ENCODE measurements around the gene OBSL1.

OBSL1 gene

DNA sequence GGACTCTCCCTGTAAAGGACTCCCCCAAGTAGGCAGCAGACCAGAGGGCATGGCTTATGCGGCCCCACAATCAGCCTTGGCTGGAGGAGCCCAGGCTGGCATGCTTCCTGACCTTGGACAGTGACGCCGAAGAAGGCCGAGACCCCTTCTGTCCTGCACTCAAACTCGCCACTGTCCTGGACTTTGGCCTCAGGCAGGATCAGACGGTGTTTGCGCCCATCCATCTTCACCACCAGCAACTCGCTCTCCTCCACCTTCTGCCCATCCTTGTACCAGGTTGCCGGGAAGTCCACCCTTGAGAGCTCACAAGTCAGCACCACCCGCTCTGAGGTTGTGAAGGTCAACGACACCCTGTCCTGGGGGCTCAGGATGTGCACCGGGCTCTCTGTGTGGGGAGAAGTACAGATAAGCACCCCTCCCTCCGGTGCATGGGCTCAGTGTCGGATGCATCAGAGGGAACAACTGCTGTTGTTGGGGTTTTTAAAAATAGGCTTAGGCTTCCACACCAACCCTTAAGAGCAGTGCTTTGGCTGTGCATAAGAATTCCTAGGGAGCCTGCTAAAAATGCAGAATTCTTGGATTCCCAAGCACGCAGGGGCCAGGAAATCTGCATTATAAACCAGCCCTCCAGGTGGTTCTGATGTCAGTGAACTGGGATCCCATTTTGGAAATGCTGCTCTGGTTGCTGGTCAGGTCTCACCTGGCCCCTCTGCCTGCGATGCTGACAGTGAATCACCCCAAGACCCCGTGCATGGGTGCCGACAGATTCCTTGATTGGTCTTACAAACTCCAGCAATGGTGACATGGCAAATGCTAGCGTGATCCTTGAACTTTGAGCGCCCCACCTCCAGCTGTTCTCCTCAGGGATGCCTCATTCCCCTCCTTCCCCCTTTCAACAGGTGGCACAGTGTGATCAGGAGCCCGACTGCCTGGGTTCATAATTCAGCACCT, 5.9 kb downstream of the OBSL1 start:
- DNase-seq, result no peak

DNA sequence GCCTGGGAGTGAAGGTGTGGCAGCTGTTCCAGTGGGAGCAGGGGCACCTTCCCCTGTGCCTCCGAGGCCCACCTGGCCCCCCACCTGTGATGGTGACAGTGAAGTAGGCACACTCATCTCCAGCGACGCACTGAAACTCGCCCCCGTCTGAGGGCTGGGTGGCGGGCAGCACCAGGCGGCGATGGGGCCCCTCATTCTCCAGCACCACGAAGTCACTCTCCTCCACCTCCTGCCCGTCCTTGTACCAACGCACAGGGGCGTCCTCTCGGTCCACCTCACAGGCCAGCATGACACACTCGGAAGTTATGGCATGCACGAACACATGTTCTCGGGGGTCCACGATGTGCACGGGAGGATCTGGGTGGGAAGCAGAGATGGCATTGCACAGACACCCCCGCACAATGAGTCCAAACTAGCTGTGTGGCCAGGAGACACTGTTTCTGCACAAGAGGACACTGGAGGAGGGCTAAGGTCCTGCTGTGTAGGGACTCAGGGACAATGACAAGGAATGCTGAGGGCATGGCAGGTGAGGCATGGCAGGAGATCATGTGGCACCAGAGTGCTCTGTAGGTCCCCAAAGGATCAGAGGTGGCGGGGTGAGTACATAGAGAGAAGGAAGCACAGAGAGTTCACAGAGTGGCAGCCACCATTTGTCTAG, 7.9 kb downstream of the OBSL1 start:
- DNase-seq, result no peak

DNA sequence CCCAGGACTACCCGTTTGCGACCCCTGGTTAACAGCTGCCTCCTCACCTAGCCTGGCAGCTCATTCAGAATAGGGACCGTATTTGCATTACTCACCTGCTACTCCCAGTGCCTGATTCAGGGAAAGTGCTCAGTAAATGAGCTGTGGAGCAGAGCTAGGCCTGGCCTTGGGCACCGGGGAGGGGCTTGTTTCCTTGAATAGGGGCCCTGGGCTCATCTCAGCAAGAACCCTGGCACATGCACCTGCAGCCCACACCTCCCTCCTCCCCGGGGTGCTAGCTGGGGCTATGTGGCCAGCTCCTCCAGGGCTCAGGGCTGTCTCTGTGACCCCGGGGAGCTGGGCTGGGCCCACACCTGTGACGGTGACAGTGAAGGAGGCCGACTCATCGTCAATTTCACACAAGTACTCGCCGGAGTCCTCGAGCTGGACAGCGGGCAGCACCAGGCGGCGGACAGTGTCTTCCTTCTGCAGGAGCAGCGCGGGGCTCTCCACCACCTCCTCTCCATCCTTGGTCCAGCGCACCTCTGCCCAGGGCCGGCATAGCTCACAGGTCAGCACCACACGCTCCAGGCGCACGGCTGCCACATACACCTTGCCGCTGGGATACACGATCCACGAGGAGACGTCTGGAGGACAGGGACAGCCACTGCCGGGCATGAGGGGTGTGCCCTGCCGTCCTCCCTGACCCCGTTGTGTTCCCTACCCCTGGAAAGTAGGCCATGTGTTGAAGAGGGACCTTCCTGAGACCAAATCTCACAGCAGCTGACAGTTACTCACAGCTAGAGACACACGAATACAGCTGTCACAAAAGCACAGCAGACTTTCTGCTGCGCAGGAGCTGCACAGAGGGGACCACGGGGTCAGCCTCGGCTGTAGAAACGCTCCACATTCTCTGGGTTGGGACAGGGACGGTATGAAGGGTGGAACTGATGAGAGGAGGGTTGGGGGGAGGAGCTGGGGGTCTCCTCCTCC, 9.0 kb downstream of the OBSL1 start:
- DNase-seq, result no peak

DNA sequence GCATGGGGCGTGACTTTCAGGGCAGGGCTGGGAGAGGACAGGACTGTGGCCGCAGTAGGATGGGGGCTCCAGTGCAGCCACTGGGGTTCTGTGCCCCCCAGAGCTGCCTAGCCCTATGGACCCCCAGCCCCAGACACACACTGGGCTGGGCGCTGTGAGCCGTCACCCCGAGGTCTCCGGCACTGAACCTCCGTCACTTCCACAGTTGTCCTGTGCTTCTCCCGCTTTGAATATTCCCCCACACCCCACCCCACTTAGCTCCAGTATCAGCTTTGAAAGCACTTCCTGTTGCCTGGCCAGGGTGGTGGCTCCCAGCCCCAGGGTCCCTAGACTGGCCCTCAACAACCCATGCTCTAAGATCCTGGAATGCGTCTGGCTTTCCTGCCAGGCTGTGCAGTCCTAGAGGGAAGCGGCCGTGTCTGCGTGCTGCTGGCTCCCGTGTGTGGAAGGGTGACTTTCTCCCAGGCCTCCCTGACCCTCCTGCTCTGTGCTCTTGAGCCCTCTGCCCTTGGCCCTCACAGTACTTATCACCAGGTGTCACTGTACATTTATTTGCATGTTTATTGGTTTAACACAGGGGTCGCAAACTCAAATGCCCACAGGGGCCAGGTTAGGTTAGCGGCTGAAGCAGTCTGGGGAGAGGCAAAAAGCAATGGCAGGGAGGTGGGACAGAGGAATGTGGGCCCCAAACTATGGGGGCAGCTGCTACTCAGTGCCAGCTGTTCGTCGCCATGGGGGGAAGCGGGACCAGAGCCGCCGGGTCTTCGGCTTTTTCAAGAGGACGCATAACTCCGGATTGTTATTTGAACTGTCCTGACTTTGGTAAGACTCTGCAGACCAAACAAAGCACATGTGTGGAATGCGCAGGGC, 9.9 kb downstream of the OBSL1 start:
- no peak for DNase-seq

DNA sequence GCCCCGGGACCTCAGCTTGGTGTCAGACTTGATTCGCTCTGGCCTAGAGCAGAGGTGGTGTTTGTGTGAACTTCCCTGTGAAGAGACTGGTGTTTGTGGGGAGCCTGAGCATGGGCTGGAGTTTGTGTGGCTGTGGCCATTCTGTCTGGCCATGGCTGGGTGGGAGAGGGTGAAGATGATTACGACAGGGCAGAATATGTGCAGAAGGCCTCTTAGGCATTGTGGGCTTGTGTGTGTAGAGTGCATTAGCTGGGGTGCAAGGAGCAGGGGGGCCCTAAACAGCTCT, 10.5 kb downstream of the OBSL1 start:
- no peak for DNase-seq

DNA sequence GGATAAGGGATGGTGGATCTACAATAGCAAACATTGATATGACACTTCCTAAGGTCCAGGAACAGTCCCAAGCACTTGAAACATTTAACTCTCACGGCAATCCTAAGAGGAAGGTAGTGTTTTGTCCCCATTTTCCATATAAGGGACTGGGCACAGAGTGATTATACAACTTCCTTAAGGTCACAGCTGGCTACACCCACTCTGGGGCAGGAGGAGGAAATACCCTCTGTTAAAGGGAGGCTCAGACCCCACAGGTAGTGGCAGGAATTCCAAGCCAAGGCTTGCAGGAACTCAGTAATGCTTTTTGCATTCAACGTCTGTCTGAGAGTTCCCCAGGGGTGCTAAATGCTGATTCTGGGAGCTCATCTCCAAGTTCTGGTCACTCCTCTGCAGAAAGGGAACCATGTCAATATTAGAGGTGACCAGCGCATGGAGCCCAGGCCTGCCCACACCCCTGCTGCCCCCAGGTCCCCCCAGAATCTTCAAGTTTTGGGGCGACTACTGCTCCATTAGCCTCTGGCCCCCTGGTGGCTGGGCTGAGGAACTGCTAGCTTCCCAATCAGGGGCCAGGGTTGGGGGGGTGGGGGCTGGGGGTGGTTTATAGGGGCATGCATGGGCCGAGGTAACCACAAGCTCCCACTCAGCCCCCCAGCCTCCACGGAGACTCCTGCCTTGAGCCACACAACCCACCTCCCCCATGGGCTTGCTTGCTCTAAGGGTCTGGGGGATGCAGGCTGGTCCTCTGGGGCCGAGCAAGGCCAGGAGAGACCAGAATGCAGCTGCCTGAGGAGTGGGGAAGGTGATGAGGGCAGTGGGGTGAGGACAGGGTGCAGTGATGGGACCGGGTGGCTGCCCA, 11.1 kb downstream of the OBSL1 start:
- no peak for DNase-seq

DNA sequence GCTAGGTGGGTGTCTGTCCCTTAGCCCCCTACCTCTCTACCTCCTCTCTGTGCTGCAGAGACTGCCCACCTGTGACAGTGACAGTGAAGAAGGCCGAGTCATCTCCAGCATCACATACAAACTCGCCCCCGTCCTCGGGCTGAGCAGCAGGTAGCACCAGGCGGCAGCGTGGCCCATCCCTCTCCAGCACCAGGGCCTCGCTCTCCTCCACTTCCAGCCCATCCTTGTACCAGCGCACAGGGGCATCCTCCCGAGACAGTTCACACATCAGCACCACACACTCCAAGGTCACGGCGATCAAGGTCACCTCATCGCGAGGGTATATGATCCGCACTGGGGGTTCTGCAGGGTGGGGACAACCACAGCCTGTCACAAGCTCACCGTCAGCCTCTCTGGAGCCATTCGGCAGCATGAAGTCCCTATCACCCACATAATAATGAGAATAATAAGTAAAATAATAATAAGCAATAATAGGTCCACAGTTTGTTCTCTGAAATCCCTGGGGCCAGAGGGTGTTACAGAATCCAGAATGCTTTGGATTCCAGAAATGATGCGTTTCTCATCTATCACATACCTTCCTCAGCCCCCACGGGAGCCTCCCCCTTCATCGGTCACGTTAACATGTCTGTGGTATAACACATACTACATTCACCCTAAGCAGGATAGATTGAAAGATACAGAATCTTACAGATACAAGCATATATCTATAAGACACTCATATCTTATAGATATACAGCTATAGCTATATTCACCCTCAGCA, 12.0 kb downstream of the OBSL1 start:
- no peak for DNase-seq

DNA sequence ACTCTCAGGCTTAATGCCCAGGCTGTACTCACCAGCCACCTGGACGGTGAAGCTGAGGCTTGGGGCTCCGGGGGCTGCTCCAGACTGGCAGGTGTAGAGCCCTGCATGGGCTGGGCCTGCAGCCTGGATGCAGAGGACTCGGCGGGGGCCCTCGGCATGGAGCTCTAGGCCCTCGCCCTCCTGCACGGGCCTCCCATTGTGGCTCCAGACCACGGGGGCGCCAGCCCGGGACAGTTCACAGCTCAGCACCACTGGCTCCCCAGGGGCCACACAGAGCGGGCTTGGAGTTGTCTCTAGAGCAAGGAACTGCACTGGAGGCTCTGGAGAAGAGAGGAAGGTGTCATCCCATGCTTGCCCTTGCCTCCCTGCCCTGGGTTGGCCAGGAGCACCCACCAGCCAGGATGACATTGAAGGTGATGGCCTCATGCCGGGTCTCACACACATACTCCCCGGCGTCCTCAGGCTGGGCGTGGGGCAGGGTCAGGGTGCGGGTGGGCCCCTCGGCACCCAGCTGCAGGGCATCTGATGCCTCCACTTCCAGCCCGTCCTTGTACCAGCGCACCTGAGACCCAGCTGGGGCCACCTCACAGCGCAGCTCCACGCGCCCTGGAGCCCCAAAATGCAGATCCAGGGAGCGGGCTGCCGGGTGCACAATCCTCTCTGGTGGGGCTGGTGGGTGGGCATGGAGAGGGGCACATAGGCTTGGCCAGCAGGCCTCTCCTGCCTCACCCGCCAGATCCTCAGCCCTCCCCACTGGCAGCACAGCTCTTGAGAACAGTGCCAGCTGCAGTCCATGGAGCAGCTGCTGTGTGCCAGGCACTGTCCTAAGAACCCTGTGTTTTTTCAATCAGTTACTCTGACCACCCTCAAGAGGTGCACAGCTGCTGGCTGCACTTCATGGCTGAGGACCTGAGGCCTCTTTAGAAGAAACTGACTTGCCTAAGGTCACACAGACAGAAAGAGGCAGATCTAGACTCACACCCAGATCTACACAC, 13.3 kb downstream of the OBSL1 start:
- DNase-seq, result no peak

DNA sequence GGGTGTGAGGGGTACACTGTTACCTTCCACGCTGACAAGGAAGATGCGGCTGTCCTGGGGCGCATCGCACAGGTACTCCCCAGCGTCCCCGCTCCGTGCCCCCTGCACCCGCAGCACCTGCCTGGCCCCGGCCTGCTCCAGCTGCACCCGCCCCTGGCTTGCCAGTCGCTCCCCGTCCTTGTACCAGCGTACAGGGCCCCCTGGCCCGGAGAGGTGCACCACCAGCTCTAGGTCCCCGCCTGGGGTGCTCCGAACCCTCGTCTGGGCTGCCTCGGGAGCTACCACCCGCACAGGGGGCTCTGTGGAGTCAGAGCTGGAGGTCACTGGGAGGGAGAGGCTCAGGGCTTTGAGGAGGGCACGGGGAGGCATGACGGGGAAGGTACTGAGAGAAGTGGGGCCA, 14.0 kb downstream of the OBSL1 start:
- no peak for DNase-seq

DNA sequence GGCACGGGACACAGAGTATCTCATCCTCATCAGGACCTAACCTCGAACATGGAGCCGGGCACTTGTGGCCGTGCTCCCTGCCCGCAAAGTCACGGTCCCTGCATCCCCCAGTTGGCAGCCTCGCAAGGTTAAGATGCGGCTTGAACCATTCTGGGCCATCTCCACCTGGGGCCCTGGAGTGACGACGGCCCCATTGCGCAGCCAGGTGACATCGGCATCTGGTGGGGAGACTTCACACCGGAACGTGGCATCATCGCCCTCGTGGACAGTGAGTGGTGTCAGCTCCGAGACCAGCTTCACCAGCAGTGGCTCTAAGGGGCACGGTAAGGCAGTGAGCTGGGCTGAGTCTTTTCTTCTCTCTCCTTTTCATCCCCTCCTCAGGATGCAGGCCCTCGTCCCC, 14.9 kb downstream of the OBSL1 start:
- DNase-seq, result no peak

DNA sequence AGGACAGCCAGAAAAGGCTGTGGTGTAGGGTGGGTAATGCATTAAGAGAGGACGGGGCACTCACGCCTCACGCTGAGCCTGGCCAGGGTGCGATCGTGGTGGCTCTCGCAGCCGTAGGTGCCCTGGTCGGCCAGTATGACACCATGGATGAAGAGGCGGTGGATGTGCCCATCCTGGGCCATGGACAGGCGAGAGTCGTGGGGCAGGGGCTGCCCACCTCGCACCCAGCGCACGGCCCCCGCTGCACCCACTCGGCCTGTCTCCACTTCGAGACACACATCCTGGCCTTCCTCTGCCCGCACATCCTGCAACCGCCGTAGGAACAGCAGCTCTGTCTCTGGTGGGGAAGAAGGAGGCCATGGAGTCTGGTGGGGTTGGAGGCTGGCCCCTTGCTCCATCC, 15.4 kb downstream of the OBSL1 start:
- DNase-seq, result no peak

DNA sequence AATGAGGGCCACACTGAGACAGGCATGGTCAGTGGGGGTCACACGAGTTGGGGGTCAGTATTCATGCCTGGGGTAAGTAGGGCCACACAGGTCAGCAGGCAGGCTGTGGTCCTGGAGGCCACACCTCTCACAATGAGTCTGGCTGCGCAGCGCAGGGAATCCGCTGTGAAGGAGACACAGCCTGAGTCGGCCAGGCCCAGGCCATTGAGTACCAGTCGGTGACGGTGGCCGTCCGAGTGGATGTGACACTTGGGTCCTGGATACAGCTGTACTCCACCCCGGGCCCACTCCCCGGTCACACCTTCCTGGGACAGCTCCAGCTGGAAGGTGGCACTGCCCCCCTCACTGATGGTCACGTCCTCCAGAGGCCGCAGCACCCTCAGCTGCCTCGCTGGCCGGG, 17.0 kb downstream of the OBSL1 start:
- no peak for DNase-seq

DNA sequence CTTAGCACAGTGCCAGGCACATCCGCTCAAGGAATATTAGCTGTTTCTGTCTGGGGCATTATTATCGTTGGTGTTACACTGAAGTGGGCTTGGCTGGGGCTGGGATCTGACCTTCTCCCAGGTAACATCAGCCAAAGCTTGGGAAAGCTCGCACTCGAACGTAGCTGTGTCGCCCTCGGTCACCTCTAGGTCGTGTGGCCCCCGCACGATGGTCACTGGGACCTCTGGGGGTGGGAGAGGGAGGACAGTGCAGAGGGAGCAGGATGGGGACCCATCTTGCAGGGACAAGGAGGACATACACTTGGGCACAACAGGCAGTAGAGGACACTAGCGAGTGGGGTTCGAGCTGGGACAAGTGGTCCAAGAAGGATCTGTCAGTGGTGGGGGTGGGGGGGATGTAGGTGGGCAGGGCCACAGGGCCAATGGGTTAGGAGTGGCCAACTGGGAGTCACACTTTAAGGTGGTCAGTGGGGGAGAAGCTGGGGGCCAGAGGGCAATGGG, 17.8 kb downstream of the OBSL1 start:
- no peak for DNase-seq

DNA sequence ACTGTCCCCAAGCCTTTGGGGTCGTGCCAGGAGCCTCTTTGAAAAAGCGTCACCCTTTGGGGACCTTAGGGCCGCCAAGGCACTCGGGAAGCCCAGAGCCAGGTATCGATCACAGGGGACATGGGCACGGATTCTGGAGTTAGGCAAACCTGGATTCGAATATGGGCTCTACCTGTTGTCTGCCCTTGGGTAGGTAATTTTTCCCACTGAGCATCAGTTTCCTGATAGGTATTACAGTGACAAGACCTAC, 18.2 kb downstream of the OBSL1 start:
- no peak for DNase-seq

DNA sequence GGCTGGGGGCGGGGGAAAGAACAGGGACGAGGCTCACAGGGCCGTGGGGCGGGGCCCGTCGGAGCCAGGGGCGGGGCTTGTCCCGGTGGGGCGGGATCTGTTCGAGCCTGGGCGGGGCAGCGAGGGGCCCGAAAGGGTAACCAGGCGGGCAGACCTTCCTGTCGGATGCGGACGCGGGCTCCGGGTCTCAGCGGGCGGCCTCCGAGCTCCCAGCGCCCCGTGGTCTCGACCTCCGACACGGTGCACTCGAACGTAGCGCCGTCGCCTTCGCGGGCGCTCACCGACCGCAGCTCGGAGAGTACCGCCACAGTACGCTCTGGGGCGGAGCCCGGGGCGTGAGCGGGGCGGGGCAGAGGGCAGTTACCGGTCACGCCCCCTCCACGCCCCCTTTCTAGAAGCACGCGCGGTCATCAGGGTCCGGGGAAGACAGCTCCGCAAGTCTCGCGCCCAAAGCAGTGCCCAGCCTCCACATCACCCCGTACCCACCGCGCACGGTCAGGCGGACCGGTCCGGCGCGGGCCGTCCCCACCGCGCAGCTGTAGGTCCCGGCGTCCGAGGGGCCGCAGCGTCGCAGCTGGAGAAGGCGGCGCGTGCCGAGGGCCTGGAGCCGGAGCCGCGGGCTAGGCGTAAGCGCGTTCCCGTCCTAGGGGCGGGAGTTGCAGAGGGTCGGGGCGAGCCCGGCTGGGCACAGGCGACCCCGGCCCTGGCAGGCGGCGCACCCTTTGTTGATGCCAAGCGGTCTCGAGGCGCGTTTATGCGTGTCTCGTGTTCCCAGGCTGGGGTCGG, 18.8 kb downstream of the OBSL1 start:
- peak; percentile 13 to 92 (median 80) for DNase-seq

DNA sequence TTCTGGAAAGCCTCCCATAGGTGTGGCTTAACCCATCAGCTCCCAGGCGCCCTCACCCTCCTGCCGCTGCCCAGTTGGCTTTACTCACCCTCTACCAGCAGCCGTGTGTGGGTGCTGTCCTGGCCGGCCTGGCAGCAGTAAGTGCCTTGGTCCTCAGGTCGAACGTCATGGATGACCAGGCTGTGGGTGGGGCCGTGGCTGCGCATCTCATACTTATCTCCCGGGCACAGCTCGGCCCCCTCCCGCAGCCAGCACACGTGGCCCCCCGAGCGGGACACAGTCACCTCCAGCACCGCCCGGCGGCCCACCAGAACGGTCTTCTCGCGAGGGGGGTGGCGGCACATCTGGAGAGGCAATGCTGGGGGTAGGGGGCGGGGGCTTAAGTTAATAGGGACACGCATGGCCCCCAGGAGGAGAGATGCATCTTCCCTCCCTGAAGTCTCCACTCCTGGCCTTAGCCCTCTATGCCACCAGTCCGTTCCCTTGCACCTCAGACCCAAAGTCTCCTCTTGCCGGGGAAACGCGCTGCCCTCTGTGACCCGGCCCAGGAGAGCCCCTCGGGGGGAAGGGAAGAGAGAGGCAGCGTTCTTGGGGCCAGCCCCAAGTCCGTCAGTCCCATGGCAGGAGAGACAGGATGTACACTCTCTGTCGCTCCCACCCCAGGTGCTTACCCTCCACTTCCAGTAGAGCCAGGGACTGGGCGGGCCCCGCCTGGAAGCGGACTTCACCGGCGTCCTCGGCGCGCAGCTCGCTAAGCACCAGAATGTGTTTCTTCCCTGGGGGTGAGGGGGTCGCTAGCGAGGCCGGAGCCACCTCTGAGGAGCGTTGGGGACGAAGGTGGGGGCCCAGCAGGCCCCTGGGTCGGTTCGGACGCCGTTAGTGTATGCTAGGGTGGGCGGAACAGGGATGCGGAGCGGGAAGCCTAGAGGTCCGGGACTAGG, 19.6 kb downstream of the OBSL1 start:
- DNase-seq, result peak in 2 of 14 donors; percentile 24 to 31

DNA sequence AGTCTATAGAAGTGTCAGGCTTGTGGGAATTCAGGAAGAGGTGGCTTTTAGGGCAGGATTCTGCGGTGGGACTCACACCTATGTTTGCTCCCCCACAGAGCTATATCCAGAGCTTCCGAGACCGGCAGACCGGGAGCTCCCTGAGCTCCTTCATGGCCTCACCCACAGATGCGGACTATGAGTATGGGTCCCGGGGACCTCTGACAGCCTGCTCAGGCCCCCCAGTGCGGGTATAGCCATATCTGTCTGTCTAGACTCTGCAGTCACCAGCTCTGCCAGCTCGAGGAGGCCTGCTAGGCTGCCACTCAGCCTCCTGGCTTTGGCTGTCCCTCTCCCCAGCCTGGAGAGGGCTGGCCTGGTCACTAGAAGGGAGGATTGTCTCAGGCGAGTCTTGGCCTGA, 21.7 kb downstream of the OBSL1 start:
- no peak for DNase-seq
